ENCODE data around the gene ATP5F1E.
"Not testable (repeated sequence)": the region's sequence is repeated elsewhere in the genome, so short reads cannot be mapped to it uniquely, and the experiment has no call there.

Gene ATP5F1E

DNA sequence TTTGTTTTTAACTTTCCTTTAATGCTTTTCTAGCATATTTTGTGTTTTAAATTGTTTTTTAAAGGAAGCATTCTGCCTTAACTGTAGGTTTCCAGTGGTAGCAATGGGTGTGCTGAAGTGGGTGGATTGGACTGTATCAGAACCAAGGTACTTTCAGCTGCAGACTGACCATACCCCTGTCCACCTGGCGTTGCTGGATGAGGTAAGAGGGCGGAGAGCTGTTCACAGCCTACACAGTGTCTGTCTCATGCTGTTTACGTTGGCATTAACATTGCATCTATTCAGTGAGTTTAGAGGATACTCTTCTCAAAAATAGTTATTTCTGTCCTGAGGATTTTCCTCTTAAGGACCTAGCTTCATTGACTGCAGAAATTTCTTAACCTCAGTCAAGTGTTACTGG, 39.2 kb downstream of the ATP5F1E start:
- DNase-seq (ENCODE audit: extremely low read depth in 1 of 2, low read depth in 1 of 2) = no peak

GRCh38 chr20:58991715-58992114, 40.4 kb downstream of the ATP5F1E start:
- DNase-seq (ENCODE audit: extremely low read depth in 1 of 2, low read depth in 1 of 2) = no peak

DNA sequence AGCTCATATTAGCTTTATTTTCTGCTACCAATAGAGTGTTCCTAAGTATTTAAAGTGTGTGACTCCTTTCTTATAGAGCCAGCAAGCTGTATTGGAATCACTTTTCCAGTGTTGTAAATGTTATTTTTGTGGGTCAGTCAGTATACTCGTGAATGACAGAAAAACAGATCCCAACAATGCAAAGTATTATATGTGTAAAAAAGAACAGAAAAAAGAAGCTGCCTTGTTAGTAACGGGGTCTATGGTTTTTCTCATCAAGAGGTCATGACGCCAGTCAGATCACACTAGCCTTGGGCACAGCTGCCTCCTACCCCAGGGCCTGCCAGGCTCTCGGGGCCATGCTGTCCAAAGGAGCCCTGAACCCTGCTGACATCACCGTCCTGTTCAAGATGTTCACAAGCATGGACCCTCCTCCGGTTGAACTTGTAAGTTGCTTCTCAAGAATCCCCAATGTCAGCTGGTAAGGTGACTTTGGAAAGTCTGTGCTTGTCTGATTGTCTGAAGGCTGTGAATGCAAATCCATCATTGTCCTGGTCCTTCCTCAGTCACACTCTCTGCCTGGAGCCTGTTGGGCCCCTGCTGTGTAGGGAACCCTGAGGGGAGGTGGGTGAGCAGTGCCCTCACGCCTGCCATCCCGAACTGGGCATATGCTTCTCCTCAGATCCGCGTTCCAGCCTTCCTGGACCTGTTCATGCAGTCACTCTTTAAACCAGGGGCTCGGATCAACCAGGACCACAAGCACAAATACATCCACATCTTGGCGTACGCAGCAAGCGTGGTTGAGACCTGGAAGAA, 41.3 kb downstream of the ATP5F1E start:
- DNase-seq (ENCODE audit: extremely low read depth in 1 of 2, low read depth in 1 of 2) = no peak

DNA sequence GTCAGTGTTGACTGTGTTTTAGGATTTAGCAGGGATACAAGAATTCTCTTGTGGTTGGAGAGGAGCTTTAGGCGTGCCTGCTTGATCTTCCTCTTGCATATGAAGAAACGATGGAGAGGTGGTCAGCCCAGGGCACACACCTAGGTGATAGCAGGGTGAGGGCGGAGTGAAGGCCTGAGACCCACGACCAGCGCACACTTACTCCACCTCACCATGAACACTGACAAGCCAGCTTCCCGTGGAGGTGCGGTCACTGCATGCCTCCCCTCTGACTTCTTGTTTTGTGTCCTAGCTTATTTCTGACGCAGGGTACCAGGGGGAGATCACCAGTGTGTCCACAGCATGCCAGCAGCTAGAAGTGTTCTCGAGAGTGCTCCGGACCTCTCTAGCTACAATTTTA, 42.9 kb downstream of the ATP5F1E start:
- no peak for DNase-seq (ENCODE audit: extremely low read depth in 1 of 2, low read depth in 1 of 2)

DNA sequence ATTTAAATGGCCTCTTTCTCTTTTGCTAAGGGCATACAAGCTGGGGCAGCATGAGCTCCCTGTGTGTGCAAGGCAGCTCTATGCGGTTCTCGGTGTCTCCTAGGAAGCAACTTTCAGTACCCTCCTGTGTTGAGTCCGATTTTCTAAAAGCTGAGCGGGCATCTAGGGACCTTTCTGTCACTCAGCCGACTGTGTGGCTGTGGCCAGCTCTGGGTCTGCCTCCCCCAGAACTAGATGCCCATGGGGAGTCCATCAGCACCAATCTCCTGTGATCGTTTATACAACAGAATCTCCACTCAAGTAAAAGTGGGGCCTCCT, 43.6 kb downstream of the ATP5F1E start:
- no peak for DNase-seq (ENCODE audit: extremely low read depth in 1 of 2, low read depth in 1 of 2)

GRCh38 chr20:58987790-58988564, 44.2 kb downstream of the ATP5F1E start:
- DNase-seq (ENCODE audit: extremely low read depth in 1 of 2, low read depth in 1 of 2) = no peak

- no peak for DNase-seq (ENCODE audit: extremely low read depth in 1 of 2, low read depth in 1 of 2)
These were observed 45.1 kb downstream of the ATP5F1E start for GRCh38 chr20:58986968-58987517.

GRCh38 chr20:58986286-58986967, 45.7 kb downstream of the ATP5F1E start:
- no peak for DNase-seq (ENCODE audit: extremely low read depth in 1 of 2, low read depth in 1 of 2)

GRCh38 chr20:58985656-58986055, 46.5 kb downstream of the ATP5F1E start:
- no peak for DNase-seq (ENCODE audit: extremely low read depth in 1 of 2, low read depth in 1 of 2)

- no peak for DNase-seq (ENCODE audit: extremely low read depth in 1 of 2, low read depth in 1 of 2)
These were observed 47.4 kb downstream of the ATP5F1E start for GRCh38 chr20:58984691-58985090.

GRCh38 chr20:58983115-58983468, 49.0 kb downstream of the ATP5F1E start:
- not testable (repeated sequence) for DNase-seq (ENCODE audit: extremely low read depth in 1 of 2, low read depth in 1 of 2)

- no peak for DNase-seq (ENCODE audit: extremely low read depth in 1 of 2, low read depth in 1 of 2)
These were observed 49.6 kb downstream of the ATP5F1E start for GRCh38 chr20:58982406-58983114.

DNA sequence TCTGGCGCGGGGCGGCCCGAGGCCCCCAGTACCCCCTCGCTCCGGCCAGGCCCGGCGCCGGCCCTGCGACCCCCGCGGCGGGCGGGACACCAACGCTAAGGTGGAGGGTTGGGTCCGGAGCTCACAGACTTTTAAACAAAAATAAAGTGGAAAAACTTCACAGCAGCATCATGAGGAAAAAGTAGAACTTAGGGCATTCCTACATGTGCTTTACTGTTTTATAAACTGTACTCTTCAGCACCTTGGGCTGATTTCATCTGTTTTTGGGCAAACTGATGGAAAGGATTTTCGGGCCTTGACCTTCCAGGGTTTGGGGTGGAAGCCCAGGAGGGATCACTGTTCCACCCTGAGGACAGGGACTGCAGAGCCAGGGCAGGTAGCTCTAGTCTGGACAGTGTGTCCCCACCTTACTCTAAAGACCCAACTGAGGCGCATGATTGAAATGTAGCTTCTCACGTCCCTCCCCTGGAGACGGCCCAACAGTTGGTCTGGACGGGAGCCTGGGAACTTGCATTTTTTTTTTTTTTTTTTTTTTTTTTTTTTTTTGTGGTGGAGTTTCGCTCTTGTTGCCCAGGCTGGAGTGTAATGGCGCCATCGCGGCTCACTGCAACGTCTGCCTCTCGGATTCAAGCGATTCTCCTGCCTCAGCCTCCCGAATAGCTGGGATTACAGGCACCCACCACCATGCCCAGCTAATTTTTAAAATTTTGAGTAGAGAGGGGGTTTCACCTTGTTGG, 50.3 kb downstream of the ATP5F1E start:
- no peak for DNase-seq (ENCODE audit: extremely low read depth in 1 of 2, low read depth in 1 of 2)

- peak; percentile 54 to 86 for DNase-seq (ENCODE audit: extremely low read depth in 1 of 2, low read depth in 1 of 2)
These were observed 51.2 kb downstream of the ATP5F1E start, which contains the start of gene NELFCD for GRCh38 chr20:58980711-58981627. Gene NELFCD, plus strand, starts transcription at chr20:58981256. Its CDS starts 54 bp downstream, at chr20:58981310.

GRCh38 chr20:58978351-58979190, 53.6 kb downstream of the ATP5F1E start:
- DNase-seq (ENCODE audit: extremely low read depth in 1 of 2, low read depth in 1 of 2) = no peak

DNA sequence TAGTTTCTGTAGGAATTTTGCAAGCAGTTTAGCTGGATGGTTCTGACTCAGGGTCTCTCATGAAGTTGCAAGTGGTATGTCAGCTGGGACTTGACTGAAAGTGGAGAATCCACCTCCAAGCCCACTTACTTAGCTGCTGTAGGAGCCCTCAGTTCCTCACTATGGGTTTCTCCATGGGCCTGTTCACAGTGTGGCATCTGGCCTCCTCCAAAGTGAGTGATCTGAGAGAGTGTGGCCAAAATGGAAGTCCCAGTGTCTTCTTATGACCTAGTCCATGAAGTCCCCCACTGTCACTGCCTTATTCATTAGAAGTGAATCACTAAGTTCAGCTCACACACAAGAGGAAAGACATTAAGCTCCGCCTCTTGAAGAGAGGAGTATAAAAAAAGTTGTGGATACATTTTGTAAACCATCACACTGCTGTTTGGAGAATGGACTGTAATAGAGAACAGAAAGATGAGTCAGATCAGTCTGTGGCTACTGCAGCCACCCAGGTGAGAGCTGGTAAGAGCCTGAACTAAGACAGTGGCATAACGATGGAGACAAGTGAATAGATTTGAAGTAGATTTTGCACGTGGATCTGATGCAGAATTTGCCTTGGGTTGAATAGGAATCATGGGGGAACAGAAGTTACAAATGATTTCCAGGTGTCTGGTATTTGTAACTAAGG, 55.9 kb downstream of the ATP5F1E start:
- no peak for DNase-seq (ENCODE audit: extremely low read depth in 1 of 2, low read depth in 1 of 2)
